ENCODE data around the gene UBR1. TPM values are rescaled to one million over a fixed set of nuclear protein-coding genes. Genes with fewer than 3 reads are reported as not detected.
A peak's percentile ranks its signal among the peaks of the same experiment; 100 is the strongest.

The UBR1 gene
- 17.2 to 18.9 TPM (median 17.9 TPM) in 3 replicates for total RNA-seq (2021)
- percentile 69 among the genes with signal in this experiment for Bru-seq, nascent RNA
- long read RNA-seq, experiment 1, full-length matches to known transcripts, result 4 of 33 reads
- long read RNA-seq, experiment 1, partial matches to known transcripts, result 19 of 33 reads
- long read RNA-seq, experiment 1, other reads (novel, unspliced or antisense), result 10 of 33 reads
- long read RNA-seq, experiment 2, full-length matches to known transcripts, result 2 of 21 reads
- long read RNA-seq, experiment 2, partial matches to known transcripts, result 7 of 21 reads
- long read RNA-seq, experiment 2, other reads (novel, unspliced or antisense), result 12 of 21 reads
- long read RNA-seq, experiment 3, partial matches to known transcripts, result 1 of 3 reads
- long read RNA-seq, experiment 3, other reads (novel, unspliced or antisense), result 1 of 3 reads

DNA sequence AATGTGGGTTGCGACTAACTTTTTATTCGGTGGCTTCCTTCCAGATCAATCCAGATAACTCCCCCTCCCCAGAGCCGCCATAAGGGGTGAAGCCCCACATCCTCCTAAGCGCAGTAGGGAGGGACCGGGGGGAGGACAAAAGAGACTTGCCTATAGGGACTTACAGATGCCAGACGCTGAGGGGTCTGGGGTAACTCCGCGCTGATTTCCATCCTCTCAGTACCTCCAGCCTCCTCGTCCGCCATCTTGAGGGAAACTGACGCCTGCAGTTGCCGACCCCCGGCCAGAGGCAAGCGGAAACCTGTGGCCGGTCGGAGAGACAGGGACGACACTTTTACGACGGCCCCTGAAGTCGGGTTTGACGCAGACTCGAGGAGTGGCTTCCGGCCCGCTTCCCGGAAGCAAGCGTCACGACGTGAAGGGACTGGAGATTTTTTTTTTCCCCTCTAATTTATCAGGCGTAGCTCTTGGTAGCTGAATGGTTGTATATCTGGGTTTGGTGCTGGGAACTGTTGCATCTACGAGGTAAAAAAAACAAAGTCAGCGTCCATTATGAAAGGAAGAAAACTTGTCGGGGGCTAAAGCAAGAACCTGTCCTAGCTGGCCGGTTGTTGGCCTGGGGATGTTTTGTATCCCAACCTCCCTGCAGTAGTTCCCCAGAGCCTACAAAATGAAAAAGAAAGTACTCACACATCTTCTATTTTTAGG lies at the start of gene UBR1:
Gene UBR1 (minus strand): TSS at position 261 of the 708 bp plus-strand sequence. CDS start 16 bp downstream, at position 245.
- Mint-ChIP-seq H3K36me3 (peaks cover 13% of the 10 kb centered on the region), H3K27ac (peak within 1 kb of the TSS; percentile 90), H3K27me3 (ENCODE audit: low read depth) (peaks cover 10% of the 10 kb centered on the region), H3K4me3 (peak within 1 kb of the TSS; percentile 97), H3K4me1 (peaks cover 11% of the 10 kb centered on the region), H3K9me3 (no peaks in the 10 kb centered on the region)
- ChIA-PET POLR2A (no interaction called here), CTCF (interaction anchor here (0.9 to 1.5 kb wide), 2 partner anchors 98 to 119 kb away, joined by 3 read pairs; no protein-coding TSS in a partner anchor)
- ATAC-seq, result peak; percentile 97
- peak; percentile 89 for DNase-seq (ENCODE audit: low spot score)
- TF ChIP-seq PRRX2 (CRISPR knock-in tag; IDR thresholded peaks at IDR 0.05) (no peak), CBFB (CRISPR knock-in tag; IDR thresholded peaks at IDR 0.05; ENCODE audit: low read depth) (no peak), CREM (CRISPR knock-in tag; IDR thresholded peaks at IDR 0.05) (peak; percentile 50; the same call in 1 of the 2 replicates), NFYB (CRISPR knock-in tag; conservative IDR thresholded peaks at IDR 0.05; ENCODE audit: low read depth) (no peak), ATF1 (CRISPR knock-in tag; IDR thresholded peaks at IDR 0.05) (no peak), ELF4 (CRISPR knock-in tag; IDR thresholded peaks at IDR 0.05; ENCODE audit: low read depth) (no peak), TEAD1 (CRISPR knock-in tag; IDR thresholded peaks at IDR 0.05) (no peak), FOXK1 (CRISPR knock-in tag; IDR thresholded peaks at IDR 0.05) (peak; percentile 47), ETV6 (CRISPR knock-in tag; IDR thresholded peaks at IDR 0.05) (peak; percentile 100), SP1 (CRISPR knock-in tag; conservative IDR thresholded peaks at IDR 0.05) (peak; percentile 51), CREB1 (CRISPR knock-in tag; IDR thresholded peaks at IDR 0.05) (0 out of 2 replicates have a peak, but pooled peaks have one; percentile 24), HMGA2 (CRISPR knock-in tag; IDR thresholded peaks at IDR 0.05) (no peak), GABPB1 (CRISPR knock-in tag; IDR thresholded peaks at IDR 0.05) (no peak; the same call in 1 of the 2 replicates)
- TF ChIP-seq, protein P1, sequence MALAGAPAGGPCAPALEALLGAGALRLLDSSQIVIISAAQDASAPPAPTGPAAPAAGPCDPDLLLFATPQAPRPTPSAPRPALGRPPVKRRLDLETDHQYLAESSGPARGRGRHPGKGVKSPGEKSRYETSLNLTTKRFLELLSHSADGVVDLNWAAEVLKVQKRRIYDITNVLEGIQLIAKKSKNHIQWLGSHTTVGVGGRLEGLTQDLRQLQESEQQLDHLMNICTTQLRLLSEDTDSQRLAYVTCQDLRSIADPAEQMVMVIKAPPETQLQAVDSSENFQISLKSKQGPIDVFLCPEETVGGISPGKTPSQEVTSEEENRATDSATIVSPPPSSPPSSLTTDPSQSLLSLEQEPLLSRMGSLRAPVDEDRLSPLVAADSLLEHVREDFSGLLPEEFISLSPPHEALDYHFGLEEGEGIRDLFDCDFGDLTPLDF (CRISPR knock-in tag; IDR thresholded peaks at IDR 0.05), result no peak
- TF ChIP-seq, protein P2, sequence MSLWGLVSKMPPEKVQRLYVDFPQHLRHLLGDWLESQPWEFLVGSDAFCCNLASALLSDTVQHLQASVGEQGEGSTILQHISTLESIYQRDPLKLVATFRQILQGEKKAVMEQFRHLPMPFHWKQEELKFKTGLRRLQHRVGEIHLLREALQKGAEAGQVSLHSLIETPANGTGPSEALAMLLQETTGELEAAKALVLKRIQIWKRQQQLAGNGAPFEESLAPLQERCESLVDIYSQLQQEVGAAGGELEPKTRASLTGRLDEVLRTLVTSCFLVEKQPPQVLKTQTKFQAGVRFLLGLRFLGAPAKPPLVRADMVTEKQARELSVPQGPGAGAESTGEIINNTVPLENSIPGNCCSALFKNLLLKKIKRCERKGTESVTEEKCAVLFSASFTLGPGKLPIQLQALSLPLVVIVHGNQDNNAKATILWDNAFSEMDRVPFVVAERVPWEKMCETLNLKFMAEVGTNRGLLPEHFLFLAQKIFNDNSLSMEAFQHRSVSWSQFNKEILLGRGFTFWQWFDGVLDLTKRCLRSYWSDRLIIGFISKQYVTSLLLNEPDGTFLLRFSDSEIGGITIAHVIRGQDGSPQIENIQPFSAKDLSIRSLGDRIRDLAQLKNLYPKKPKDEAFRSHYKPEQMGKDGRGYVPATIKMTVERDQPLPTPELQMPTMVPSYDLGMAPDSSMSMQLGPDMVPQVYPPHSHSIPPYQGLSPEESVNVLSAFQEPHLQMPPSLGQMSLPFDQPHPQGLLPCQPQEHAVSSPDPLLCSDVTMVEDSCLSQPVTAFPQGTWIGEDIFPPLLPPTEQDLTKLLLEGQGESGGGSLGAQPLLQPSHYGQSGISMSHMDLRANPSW (CRISPR knock-in tag; conservative IDR thresholded peaks at IDR 0.05; ENCODE audit: low read depth), result no peak

DNA sequence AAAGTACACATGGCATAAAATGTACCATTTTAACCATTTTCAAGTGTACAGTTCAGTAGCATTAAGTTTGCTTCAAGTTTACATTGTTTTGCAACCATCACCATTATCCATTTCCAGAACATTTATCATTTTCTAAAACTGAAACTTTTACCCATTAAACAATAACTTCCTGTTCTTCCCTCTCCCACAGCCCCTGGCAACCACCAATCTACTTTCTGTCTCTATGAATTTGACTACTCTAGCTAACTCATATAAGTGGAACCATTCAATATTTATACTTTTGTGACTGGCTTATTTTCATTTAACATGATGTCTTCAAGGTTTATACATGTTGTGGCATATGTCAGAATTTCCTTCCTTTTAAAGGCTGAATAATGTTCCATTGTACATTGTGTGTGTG lies 47.4 kb upstream of the UBR1 start:
- ChIA-PET POLR2A (no interaction called here), CTCF (no interaction called here)
- no peak overlapping the region for H3K4me3 Mint-ChIP-seq
- DNase-seq (ENCODE audit: low spot score), result no peak
- no peak for ATAC-seq
- H3K36me3 Mint-ChIP-seq, result peaks cover 6% of the 10 kb centered on the region
- H3K9me3 Mint-ChIP-seq, result no peaks in the 10 kb centered on the region
- H3K4me1 Mint-ChIP-seq, result 0 out of 2 replicates have a peak, but pooled peaks cover 3% of the 10 kb centered on the region
- TF ChIP-seq, protein P3, sequence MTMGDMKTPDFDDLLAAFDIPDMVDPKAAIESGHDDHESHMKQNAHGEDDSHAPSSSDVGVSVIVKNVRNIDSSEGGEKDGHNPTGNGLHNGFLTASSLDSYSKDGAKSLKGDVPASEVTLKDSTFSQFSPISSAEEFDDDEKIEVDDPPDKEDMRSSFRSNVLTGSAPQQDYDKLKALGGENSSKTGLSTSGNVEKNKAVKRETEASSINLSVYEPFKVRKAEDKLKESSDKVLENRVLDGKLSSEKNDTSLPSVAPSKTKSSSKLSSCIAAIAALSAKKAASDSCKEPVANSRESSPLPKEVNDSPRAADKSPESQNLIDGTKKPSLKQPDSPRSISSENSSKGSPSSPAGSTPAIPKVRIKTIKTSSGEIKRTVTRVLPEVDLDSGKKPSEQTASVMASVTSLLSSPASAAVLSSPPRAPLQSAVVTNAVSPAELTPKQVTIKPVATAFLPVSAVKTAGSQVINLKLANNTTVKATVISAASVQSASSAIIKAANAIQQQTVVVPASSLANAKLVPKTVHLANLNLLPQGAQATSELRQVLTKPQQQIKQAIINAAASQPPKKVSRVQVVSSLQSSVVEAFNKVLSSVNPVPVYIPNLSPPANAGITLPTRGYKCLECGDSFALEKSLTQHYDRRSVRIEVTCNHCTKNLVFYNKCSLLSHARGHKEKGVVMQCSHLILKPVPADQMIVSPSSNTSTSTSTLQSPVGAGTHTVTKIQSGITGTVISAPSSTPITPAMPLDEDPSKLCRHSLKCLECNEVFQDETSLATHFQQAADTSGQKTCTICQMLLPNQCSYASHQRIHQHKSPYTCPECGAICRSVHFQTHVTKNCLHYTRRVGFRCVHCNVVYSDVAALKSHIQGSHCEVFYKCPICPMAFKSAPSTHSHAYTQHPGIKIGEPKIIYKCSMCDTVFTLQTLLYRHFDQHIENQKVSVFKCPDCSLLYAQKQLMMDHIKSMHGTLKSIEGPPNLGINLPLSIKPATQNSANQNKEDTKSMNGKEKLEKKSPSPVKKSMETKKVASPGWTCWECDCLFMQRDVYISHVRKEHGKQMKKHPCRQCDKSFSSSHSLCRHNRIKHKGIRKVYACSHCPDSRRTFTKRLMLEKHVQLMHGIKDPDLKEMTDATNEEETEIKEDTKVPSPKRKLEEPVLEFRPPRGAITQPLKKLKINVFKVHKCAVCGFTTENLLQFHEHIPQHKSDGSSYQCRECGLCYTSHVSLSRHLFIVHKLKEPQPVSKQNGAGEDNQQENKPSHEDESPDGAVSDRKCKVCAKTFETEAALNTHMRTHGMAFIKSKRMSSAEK (CRISPR knock-in tag; IDR thresholded peaks at IDR 0.05; ENCODE audit: borderline replicate concordance), result no peak
- TF ChIP-seq TEAD1 (CRISPR knock-in tag; IDR thresholded peaks at IDR 0.05), result no peak
- TF ChIP-seq ZNF423 (CRISPR knock-in tag; IDR thresholded peaks at IDR 0.05), result no peak
- TF ChIP-seq EMX1 (CRISPR knock-in tag; IDR thresholded peaks at IDR 0.05), result no peak
- TF ChIP-seq, protein P4, sequence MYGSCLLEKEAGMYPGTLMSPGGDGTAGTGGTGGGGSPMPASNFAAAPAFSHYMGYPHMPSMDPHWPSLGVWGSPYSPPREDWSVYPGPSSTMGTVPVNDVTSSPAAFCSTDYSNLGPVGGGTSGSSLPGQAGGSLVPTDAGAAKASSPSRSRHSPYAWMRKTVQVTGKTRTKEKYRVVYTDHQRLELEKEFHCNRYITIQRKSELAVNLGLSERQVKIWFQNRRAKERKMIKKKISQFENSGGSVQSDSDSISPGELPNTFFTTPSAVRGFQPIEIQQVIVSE (CRISPR knock-in tag; IDR thresholded peaks at IDR 0.05; ENCODE audit: borderline replicate concordance), result no peak
- TF ChIP-seq, protein P5, sequence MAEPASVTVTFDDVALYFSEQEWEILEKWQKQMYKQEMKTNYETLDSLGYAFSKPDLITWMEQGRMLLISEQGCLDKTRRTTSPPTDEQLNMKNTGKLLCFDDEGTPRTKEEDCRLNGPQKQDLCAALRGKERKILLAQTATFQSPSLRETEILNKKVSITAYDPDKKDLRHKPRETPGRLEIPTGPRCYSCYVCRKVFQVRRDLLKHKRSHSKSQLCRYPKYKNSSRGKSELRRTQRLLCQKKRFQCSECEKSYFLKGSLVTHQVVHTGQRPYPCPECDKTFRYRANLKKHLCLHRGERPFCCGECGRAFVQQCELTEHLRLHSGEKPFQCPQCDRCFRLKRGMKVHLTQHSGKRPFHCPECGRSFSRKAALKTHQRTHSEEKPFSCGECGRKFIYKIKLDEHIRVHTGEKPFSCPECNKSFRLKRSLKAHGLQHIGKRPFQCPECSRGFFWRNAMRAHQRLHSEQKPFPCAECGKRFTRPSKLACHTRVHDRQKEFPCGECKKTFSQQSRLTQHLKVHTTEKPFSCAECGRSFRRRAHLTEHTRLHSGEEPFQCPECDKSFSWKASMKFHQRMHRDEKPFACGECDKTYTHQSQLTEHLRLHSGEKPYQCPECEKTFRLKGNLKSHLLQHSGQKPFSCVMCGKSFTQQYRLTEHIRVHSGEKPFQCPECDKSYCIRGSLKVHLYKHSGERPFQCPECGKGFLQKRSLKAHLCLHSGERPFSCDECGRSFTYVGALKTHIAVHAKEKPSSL (CRISPR knock-in tag; conservative IDR thresholded peaks at IDR 0.05), result no peak
- H3K27me3 Mint-ChIP-seq (ENCODE audit: low read depth), result no peaks in the 10 kb centered on the region
- H3K27ac Mint-ChIP-seq, result no peak overlapping the region
